ENCODE measurements around the gene HOXB3.

- no peak for TF ChIP-seq CTCF (IDR thresholded peaks at IDR 0.05)
- TF ChIP-seq EZH2 (IDR thresholded peaks at IDR 0.05): peak; percentile 51
- TF ChIP-seq EZH2phosphoT487 (IDR thresholded peaks at IDR 0.05): peak; percentile 64
Measured at GRCh38 chr17:48628649-48629410, 38.8 kb upstream of the HOXB3 start.

Measured in neural progenitor cell (in vitro differentiated cells).